ENCODE data around the gene PWP1.

GRCh38 chr12:107666009-107666408 is 19.6 kb upstream of the PWP1 start:
- TF ChIP-seq L3MBTL2 (conservative IDR thresholded peaks at IDR 0.05) (no peak), SP1 (IDR thresholded peaks at IDR 0.05) (no peak), CTBP1 (IDR thresholded peaks at IDR 0.05; ENCODE audit: borderline replicate concordance) (no peak)

All from HEK293T (cell line).